Measurements from ENCODE around the gene ZBTB7C.

Gene ZBTB7C

DNA sequence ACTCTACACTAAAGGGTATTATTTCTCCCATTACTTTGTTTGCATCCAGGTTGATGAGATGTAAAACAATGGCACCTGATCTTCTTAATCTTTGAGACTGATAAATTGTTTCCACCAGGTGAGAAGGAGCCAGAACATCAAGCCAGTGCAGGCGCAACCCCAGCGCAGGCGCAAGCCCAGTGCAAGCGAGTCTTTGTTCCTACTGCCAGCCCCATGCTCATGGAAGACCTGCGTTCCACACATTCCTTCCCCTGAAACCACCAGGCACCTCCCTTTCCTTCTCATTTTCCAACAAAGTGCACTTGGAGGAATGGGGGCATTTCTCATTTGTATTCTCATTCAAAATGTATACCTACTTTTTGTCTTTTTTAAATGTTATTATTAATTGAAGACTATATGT, 290.0 kb downstream of the ZBTB7C start:
- no peak for ATAC-seq

DNA sequence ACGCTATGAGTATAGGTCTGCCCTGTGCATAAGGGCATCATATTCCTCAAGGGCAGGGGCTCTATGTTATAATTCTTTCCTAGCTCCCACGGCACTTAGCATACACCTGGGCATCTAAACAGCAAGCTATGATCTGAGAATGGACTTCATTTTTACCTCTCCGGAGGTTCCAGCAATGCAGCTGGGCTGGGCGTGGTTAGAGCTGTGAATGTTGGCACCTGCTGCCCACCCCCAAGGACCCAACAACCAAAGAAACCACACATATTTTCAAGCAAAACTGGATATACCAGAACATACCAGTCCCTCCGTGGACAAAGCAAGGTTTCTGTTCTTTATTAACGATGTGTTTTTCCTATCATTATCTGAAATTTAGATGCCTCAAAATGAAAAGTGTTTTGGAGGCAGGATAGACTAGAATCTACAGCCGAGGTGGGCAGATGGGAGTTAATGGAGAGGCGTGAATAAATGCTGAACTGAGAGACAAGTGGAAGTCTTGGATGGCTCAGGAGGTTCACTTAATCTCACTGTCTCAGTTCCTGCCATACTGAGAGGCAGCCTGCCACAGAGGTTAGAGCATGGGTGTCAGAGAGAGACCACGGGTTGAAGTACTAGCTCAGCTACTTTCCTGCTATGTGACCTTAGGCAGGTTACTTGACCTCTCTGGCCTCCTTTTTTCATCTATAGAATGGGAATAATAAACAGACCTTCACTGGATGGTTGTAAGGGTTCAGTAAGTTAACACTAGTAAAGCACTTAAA, 292.1 kb downstream of the ZBTB7C start:
- ATAC-seq (no peak), DNase-seq (no peak)

More for the DNA sequence above, 290.0 kb downstream of the ZBTB7C start:
- no peak for DNase-seq

- DNase-seq = no peak
- ATAC-seq = no peak
Measured at GRCh38 chr18:48116017-48116416, 293.2 kb downstream of the ZBTB7C start.

DNA sequence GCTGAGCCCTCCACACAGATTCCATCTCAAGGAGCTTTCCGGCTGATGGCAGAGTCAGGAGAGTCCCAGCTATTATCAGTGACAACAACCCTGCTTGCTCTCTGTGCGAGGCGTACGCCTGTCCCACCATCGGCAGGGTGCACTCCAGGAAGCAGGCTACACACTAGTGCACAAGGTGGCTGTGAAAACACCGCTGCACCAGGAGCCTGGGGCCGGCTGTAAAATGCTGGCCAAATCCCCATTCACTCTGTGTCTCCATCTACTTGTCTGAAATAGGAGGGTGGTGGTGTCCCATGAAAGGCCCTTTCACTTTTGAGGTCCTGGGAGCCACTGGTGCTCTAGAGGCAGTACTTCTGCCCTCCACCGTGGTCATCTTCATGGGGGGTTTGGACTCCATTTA, 295.5 kb downstream of the ZBTB7C start:
- no peak for ATAC-seq
- no peak for DNase-seq

- DNase-seq (no peak), ATAC-seq (no peak)
Measured at GRCh38 chr18:48111587-48111986, 297.6 kb downstream of the ZBTB7C start.

- DNase-seq = no peak
- ATAC-seq = no peak
Measured at GRCh38 chr18:48110797-48111196, 298.4 kb downstream of the ZBTB7C start.

GRCh38 chr18:48109961-48110493, 299.2 kb downstream of the ZBTB7C start:
- ATAC-seq = no peak

DNA sequence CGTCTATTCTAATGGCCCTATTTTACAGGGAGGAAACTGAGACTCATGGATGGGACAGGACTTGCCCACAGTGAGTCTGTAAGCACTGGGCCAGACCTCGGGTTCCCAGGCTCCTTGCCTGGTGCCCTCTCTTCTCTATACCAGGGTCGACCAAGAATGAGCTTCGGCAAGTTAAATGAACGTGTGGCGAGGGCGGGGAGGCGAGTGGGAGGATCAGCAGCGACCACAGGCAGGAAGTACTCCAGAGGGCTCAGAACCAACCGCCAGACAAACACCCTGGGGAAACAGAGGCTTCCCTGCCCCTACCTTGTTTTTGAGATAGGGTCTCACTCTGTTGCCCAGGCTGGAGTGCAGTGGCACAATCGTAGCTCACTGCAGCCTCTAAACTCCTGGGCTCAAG, 301.0 kb downstream of the ZBTB7C start:
- ATAC-seq (no peak), DNase-seq (no peak)

More at GRCh38 chr18:48109961-48110493, 299.2 kb downstream of the ZBTB7C start:
- no peak for DNase-seq

DNA sequence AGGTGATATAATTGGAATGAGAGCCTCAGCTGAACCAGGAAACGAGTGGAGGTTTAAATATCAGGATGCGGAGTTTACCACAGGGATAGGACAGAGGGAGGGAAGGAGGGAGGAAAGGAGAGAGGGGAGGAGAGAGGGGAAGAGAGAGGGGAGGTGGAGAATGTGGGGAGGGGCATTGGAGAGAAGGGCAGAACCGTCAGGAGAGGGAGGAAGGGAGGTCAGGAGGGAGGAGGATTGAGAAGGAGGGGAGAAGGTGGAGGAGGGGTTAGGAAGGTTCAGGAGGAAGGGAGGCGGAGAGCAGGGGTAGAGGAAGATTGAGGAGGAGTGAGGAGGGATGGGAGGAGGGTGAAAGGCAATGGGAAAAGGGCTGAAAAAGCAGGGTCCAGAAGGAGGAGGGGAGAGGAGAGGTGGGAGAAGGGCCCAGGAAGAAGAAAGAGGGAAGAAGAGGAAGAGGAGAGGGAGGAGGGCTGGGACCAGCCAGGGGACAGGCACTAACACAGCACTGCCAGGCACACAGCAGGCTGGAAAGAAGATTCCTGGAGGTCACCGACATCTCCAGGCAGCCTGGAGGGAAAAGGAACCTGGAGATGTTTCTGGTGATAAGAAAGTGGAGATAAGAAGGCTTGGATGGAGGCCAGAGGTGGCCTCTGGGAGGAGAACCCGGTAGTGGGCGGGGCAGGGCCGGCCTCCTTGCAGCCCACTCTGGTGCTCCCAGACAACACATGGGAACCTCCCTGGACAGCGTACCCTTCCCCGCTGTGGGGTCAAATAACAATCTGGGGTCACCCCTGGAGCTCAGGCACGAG, 302.0 kb downstream of the ZBTB7C start:
- DNase-seq (no peak), ATAC-seq (no peak)

DNA sequence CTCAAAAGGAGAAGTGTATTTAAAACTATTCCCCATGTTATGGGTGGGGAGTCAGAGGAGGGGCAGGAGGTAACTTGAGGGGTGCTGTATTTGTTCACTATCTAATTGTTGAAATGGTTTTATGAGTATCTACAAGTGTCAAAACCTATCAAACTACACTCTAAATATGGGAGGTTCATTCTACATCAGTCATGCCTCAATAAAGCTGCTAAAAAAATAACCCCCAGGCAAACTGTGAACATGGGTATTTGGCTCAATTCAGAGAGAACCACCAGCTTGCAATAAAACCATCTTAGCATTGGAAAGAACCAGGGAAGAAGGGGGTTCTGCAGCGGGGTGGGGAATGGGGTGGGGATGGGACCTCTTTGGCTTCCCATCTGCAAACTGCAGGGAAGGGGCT, 302.7 kb downstream of the ZBTB7C start:
- ATAC-seq = no peak
- DNase-seq = no peak

DNA sequence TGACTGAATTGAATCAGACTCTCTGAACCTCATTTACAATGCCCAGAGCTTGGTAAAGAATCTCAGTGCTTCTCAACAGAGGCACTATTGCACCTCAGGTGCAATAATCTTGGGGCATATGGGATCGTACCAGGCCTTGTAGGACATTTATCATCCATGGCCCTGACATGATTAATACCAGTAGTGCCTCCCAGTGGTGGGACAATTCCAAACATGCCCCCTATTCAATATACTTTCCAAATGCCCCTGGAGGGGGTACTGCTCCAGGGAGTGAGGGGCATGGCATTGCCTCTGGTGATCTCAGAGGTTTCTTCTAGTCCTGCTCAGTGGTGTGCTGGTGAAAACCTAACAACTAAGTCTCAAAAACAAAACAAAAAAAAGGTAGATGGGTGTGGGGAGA, 303.9 kb downstream of the ZBTB7C start:
- ATAC-seq (no peak), DNase-seq (no peak)

DNA sequence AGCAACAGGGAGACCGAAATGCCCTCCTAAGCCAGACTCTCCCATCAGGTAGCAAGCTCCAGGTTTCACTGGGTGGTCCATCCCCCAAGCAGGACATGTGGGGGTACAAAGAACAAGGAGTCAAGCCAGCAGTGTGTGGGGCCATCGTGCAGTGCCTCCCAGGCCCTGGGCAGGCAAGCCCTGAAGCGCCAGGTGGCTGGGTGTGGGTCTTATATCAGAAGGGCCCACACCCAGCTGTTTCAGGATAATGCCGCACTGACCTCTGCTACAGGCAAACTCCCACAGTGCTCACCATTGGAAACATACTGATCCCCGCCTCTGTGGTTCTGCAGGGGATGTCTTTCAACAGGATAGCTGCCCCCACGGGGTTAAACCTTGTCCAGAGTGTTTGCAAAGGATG, 304.5 kb downstream of the ZBTB7C start:
- DNase-seq (no peak), ATAC-seq (no peak)

GRCh38 chr18:48100651-48101165, 308.5 kb downstream of the ZBTB7C start:
- no peak for DNase-seq

DNA sequence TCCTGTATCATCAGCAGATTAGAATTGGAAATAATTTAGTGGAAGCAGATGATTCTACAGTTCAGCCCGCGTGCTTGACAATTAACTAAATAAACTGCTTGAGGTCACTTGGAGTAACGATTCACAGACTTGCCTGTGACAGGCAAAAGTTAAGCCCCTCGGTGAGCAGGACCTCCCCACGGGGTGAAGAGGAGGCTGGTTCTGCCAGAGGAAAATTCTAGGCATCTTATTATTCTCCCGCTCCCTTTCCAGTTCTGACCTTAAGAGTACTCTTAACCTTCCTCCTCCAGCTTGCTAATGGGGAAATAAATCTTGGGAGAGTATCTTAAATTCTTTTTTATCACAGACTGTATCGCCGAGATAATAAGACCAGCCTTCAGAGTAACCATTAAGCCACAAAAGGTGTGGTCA, 309.0 kb downstream of the ZBTB7C start:
- DNase-seq (no peak), ATAC-seq (no peak)

More at GRCh38 chr18:48100651-48101165, 308.5 kb downstream of the ZBTB7C start:
- ATAC-seq = no peak

GRCh38 chr18:48099481-48100164, 309.6 kb downstream of the ZBTB7C start:
- DNase-seq (no peak), ATAC-seq (no peak)

- DNase-seq = no peak
Measured at GRCh38 chr18:48098538-48098937, 310.6 kb downstream of the ZBTB7C start.

DNA sequence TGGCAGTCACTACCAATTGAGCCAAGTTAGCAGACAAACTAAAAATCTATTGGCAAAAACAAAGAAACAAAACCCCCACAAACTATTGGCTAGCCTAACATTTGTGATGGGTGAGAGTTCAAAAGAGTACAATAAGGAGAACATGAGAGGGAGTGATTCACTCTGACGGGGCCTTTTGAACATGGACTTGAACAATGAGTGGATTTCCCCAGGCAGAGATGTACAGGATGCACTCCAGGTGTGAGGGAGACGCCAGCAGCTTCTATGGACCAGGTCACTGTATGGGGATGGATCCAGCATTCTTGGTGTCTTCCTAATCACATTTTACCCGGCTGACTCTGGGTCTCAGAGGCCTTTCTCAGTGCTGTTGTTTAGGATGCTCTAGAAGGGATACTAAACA, 311.2 kb downstream of the ZBTB7C start:
- DNase-seq (no peak), ATAC-seq (no peak)

More at GRCh38 chr18:48098538-48098937, 310.6 kb downstream of the ZBTB7C start:
- no peak for ATAC-seq

DNA sequence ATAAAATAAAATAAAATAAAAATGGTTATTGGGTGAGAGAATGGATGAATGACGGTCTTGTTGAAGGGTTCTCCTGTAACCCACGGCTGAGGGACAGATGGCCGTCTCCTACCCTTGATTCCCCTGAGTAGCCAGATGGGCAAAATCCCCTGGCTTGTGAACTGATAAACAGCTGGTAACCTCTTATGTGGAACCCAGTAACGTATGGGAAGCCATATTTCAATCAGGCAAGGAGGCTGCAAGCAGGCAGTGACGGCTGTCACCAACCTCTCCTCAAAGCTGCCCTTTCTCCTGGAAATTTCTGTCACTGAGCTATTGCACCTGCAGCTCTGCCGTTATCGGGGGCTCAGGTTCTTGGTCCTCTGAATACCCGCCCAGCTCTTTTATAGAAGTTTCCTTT, 313.5 kb downstream of the ZBTB7C start:
- DNase-seq (no peak), ATAC-seq (no peak)

DNA sequence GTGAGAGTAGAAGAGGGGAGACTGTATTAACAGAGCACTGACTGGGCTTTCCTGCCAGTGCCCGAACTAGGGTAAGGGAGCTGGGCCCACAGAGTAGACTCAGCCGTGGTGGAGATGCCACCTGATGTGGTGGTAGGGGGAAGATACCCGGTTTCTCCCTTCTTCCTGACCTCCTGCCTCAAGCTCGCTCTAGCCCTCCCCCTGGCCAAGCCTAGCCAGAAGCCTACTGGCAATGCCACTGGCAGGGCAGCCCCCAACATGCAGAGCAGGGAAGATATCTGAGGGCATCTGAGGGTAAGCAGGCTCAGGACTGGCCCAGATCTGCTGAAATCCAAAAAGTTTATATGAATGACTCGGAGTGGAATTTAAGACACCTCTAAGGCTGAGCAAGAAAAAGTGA, 316.1 kb downstream of the ZBTB7C start:
- ATAC-seq (no peak), DNase-seq (no peak)

DNA sequence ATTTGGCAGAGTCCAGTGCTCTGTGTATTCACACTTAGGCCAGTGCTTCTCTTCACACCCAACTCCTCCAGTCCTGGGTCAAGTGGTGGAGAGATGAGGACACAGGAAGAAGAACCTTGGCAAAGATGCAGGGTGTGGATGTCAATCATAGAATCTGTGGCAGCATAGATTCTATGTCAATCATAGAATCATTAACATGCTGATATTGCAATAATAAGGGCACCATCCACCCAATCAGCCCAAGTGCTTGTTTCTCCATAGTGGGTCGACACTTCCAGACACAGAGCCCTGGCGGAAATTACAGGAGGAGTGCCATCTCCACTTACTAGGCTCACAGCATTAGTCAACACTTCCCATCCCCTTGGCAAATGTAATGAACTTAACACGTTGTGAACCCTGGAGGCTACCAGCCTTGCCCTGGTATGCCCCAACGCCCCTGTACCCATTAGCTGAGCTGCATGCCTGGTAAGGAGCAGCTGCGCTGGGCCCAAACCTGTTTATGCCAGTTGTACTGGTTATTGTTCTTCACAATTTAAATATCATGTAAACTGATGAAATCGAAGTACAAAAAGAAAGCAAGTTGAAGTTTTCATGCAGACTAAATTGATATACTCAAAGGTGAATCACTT, 317.2 kb downstream of the ZBTB7C start:
- ATAC-seq (no peak), DNase-seq (no peak)

- ATAC-seq (no peak), DNase-seq (no peak)
Measured at GRCh38 chr18:48090702-48091101, 318.5 kb downstream of the ZBTB7C start.

DNA sequence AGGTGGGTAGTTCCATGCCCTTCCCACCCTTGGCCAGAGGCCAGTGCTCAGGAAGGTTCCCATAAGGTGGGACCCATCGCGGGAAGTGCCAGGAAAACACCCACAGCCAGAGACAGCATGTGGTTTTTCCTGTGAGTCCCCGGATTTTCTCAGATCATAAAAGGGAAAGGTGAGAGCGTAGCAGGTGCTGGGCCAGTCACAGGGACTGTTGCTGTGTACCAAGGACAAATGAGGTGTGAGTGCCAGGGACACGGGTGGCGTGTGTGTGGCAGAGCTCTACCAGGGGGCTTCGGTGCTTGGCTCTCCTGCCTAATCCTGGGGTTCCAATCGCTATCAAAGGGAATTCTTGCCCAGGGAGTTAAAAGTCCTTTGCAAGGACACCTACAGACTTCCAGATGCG, 319.2 kb downstream of the ZBTB7C start:
- ATAC-seq (no peak), DNase-seq (no peak)

All from stimulated activated naive CD8-positive, alpha-beta T cell treated with anti-CD3 and anti-CD28 coated beads, Interleukin-15, Interleukin-2, amounts not matched to agents 100 U/mL and 50 U/mL, for 24 hours (primary cell).